Spleen (tissue), 7 donors: Measurements from ENCODE around the gene P3H2.

ENCODE experiments used
- POLR2AphosphoS5 ChIP-seq, 3 donors: sonication (generic); formaldehyde crosslinking; IDR thresholded peaks; one replicate each; pipeline ENCODE4 v1.5.1; 2017; ENCODE audit warnings: antibody characterized with exemption in 3 of 3
- TF ChIP-seq, protein P1 (sequence below), 11 experiments: fragments of 200-600 bp in 7 of 11; fragments of 450-650 bp in 4 of 11; sonication (generic) in 4 of 11; IDR thresholded peaks in 8 of 11; conservative IDR thresholded peaks in 3 of 11; 1 replicate in 7 of 11; 2 replicates in 4 of 11; pipeline versions ENCODE4 v1.4.0 to v1.8.0; 2016 to 2021; ENCODE audit warnings: antibody characterized with exemption in 11 of 11, inconsistent platforms in 4 of 11, mild to moderate bottlenecking in 1 of 11
- donor health status: DM: no; HTN: no; CAD: no; lungs with moderate emphysema.
- donor health status: DM: no; HTN: no; CAD: no.
- donor health status: DM: no; HTN: no; CAD: no.

DNA sequence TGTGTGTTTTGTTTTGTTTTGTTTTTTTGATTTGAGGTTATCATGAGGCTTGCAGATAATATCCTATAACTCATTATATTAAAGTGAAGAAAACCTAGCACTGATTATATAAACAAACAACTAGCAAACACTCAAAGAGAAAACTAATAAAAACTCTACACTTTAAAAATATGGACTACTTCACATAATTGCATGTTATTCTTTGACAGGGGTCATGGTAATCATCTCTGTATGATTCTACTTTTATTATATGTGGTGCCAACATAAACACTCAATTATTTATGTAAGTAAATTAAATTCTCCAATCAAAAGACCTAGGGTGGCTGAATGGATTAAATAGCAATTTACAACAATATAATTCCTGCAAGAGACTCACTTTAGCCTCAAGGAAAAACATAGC, 44.6 kb upstream of the P3H2 start:
- TF ChIP-seq, protein P1, sequence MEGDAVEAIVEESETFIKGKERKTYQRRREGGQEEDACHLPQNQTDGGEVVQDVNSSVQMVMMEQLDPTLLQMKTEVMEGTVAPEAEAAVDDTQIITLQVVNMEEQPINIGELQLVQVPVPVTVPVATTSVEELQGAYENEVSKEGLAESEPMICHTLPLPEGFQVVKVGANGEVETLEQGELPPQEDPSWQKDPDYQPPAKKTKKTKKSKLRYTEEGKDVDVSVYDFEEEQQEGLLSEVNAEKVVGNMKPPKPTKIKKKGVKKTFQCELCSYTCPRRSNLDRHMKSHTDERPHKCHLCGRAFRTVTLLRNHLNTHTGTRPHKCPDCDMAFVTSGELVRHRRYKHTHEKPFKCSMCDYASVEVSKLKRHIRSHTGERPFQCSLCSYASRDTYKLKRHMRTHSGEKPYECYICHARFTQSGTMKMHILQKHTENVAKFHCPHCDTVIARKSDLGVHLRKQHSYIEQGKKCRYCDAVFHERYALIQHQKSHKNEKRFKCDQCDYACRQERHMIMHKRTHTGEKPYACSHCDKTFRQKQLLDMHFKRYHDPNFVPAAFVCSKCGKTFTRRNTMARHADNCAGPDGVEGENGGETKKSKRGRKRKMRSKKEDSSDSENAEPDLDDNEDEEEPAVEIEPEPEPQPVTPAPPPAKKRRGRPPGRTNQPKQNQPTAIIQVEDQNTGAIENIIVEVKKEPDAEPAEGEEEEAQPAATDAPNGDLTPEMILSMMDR (IDR thresholded peaks at IDR 0.05 in 8 of 11, conservative IDR thresholded peaks at IDR 0.05 in 3 of 11), result no peak
- TF ChIP-seq POLR2AphosphoS5 (IDR thresholded peaks at IDR 0.05), result no peak
